Neural cell (in vitro differentiated cells): Measurements from ENCODE around the gene KLHL17.

Source experiments
- EP300 ChIP-seq: fragments of 450-650 bp; conservative IDR thresholded peaks from 2 replicates; pipeline ENCODE4 v1.6.1; 2014; ENCODE audit warnings: antibody characterized with exemption, mild to moderate bottlenecking, moderate library complexity; ENCODE audit not compliant: poor library complexity, severe bottlenecking
- EZH2 ChIP-seq: fragments of 200-600, 300-800 bp; shearing (Covaris generic), sonication (generic); IDR thresholded peaks from 2 replicates; pipeline ENCODE4 v1.6.1; 2014; ENCODE audit warnings: antibody characterized with exemption, low read length, borderline replicate concordance, mild to moderate bottlenecking; ENCODE audit not compliant: insufficient read depth, poor library complexity, severe bottlenecking
- MXI1 ChIP-seq: fragments of 450-650 bp; conservative IDR thresholded peaks from 2 replicates; pipeline ENCODE4 v1.6.1; 2014; ENCODE audit warnings: antibody characterized with exemption, mild to moderate bottlenecking; ENCODE audit not compliant: poor library complexity, severe bottlenecking
- POLR2AphosphoS5 ChIP-seq: IDR thresholded peaks from 2 replicates; pipeline ENCODE4 v1.6.1; 2012
- REST ChIP-seq: IDR thresholded peaks from 2 replicates; pipeline ENCODE4 v1.6.1; 2012; ENCODE audit warnings: borderline replicate concordance
- SMC3 ChIP-seq: fragments of 450-650 bp; conservative IDR thresholded peaks from 2 replicates; pipeline ENCODE4 v1.6.1; 2014; ENCODE audit warnings: antibody characterized with exemption, mild to moderate bottlenecking, moderate library complexity; ENCODE audit not compliant: poor library complexity
- TAF1 ChIP-seq: IDR thresholded peaks from 2 replicates; pipeline ENCODE4 v1.6.1; 2012; ENCODE audit warnings: low read depth
- TF ChIP-seq, protein P1 (sequence below): fragments of 450-650 bp; IDR thresholded peaks from 2 replicates; pipeline ENCODE4 v1.5.1; 2014; ENCODE audit warnings: antibody characterized with exemption, mild to moderate bottlenecking, moderate library complexity; ENCODE audit not compliant: poor library complexity, severe bottlenecking

DNA sequence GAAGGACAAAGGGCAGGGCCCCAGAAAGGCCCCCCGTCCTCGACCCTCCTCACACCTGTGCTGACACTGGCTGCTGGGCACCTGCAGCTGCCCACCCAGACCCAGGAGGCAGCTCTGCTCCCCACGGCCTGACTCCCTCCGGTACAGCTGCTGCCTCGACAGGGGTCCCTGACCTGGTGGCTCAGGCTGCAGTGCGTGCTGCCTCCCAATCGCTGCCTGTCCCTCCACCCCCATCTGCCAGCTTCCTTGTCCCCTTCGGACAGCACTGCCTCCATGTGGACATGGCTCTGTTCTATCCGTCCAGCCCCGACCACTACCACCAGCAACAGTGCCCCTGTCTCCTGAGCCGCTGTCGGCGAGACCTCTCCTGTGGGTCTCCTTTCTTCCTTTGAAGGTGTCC is 5.5 kb upstream of the KLHL17 start:
- TF ChIP-seq REST (no peak), POLR2AphosphoS5 (no peak), EZH2 (no peak), EP300 (no peak), TAF1 (no peak), MXI1 (no peak), SMC3 (no peak)
- TF ChIP-seq, protein P1, sequence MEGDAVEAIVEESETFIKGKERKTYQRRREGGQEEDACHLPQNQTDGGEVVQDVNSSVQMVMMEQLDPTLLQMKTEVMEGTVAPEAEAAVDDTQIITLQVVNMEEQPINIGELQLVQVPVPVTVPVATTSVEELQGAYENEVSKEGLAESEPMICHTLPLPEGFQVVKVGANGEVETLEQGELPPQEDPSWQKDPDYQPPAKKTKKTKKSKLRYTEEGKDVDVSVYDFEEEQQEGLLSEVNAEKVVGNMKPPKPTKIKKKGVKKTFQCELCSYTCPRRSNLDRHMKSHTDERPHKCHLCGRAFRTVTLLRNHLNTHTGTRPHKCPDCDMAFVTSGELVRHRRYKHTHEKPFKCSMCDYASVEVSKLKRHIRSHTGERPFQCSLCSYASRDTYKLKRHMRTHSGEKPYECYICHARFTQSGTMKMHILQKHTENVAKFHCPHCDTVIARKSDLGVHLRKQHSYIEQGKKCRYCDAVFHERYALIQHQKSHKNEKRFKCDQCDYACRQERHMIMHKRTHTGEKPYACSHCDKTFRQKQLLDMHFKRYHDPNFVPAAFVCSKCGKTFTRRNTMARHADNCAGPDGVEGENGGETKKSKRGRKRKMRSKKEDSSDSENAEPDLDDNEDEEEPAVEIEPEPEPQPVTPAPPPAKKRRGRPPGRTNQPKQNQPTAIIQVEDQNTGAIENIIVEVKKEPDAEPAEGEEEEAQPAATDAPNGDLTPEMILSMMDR = no peak
